Measurements from ENCODE around the gene MTHFSD.

DNA sequence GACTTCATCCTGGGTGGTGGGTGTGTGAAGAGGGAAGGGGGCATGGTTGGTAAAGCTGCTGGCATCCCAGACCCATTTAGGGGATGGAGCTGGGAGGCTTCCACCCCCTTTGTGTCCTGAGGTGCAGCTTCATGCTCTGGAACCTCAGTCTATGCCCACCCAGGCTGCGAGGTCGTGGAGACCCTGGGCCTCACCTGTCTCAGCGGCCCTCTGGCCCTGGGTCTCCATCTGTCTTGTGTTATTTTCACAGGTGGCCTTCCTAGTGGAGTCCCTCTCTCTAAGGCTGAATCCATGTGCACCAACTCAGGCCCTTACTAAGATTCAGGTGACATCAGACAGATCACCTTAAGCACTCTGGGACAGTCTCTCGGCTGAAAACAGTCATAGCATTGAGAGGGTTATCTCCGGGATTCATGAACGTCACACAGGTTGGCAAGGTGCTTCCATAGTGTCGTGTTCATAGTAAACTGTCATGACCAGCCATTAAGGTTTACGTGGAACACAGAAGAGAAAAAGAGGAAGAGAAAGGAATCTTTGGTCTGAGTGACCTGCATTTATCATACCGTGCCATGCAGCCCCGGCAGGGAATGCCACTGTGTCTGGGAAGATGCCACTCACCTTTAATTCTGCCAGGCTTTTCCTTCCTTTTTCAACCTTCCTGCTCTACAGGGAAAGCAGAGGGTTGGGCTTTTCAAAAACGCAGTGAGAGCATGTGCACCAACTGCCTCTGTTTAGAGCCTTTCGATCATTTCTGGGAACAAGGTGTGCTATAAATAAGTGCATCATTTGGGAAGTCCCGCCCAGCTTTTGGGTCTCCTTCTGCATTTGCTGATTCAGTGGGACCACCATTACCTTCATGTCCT is 18.8 kb upstream of the MTHFSD start:
- TF ChIP-seq, protein P1, sequence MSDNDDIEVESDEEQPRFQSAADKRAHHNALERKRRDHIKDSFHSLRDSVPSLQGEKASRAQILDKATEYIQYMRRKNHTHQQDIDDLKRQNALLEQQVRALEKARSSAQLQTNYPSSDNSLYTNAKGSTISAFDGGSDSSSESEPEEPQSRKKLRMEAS (IDR thresholded peaks at IDR 0.05; ENCODE audit: low read depth) = no peak
- TF ChIP-seq, protein P2, sequence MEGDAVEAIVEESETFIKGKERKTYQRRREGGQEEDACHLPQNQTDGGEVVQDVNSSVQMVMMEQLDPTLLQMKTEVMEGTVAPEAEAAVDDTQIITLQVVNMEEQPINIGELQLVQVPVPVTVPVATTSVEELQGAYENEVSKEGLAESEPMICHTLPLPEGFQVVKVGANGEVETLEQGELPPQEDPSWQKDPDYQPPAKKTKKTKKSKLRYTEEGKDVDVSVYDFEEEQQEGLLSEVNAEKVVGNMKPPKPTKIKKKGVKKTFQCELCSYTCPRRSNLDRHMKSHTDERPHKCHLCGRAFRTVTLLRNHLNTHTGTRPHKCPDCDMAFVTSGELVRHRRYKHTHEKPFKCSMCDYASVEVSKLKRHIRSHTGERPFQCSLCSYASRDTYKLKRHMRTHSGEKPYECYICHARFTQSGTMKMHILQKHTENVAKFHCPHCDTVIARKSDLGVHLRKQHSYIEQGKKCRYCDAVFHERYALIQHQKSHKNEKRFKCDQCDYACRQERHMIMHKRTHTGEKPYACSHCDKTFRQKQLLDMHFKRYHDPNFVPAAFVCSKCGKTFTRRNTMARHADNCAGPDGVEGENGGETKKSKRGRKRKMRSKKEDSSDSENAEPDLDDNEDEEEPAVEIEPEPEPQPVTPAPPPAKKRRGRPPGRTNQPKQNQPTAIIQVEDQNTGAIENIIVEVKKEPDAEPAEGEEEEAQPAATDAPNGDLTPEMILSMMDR (IDR thresholded peaks at IDR 0.05) = no peak
- no peak for TF ChIP-seq YY1 (IDR thresholded peaks at IDR 0.05; ENCODE audit: low read depth)
